UCSD-AML1 (cell line): ENCODE data around the gene CD40LG.

ENCODE experiments used
- DNase-seq: peaks from one replicate; lab custom pipeline; 2025; ENCODE audit not compliant: unreplicated experiment; lab: John Stamatoyannopoulos, UW

The CD40LG gene

DNA sequence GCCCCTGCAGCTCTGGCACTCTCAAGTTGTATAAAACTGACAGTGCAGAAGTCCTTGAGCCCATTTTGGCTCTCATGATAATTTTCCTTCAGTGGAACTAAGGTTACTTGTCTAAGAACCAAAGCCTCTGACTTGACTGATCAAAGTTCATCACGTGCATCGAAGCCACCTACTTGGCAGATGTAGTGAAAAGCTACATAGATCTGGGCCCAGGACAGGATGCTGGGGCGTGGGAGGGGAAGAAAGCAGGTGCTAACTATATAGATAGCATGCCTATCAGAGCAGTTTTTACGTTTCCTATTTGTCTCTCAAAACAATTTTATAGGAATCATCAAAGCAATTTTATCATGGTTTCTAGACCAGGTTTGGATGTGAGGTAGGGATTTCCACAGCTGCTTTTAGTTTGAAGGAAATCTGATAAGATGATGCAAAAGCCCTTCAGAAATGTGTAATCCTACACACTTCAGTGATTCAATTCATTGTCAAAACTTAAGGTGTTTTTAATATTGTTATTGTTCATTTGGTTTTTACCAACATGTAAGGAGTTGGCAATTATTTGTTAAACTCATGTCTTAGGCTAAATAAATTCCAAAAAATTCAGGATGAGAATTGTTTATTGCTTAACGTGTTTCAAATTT lies 1.2 kb upstream of the CD40LG start:
- no peak for DNase-seq

DNA sequence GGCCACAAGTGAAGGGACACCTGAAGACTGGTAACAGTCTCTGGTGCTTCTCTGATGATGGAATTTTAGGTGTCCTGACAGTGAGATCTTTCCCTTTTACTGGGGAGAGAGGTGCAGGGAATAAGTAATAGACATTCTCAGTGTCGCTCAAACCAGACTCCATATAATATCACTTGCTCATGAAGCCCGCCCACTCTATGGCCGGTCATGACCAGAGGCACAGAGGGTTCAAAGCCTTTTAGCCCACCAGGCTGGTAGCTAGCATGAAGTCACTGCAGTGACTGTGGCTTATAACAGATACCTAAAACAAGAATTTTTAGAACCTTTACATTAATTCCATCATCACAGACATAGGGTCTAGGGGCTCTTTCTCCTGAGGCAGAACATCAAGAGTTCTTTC lies 2.9 kb downstream of the CD40LG start:
- DNase-seq, result no peak

DNA sequence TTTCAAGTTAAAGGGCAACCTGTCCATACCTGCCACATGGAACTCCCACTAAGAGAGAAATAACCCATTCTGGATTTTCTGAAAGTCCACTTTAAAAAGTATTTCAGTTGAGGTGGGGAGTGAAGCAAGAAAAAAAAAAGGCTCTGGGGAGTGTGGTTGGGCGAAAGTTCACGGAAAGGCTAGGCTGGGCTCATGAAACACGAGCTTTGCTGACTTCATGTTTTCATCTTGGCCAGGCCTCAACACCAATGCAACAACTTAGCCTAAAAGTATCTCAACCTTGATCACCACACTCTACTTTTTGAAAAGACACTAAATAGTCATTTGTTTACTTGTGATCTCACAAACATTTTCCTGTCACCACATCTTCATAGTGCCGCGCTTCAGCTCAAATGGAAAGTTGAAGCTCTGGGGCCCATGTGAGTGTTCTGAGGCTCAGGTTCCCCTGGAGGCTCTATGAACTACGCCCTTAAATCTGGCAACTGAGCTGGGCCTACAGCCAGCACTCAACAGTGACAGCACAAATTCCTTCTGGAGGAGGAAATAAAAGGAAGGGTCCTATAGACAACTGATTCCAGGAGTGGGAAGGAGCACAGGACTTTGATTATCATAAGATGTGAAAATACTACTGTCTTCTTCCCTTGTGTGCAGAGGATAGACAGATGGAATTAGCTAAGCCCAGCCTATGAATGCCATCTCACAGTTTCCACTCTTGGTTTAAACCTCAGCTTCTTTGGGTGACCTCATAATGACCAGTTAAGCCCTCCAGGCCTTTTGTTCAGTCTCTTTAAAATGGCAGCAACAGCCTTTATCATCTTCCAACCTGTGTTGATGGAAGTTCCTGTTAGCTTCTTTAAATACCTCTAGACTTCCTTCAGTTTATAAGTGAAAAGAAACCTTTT lies 5.1 kb downstream of the CD40LG start:
- DNase-seq, result no peak

DNA sequence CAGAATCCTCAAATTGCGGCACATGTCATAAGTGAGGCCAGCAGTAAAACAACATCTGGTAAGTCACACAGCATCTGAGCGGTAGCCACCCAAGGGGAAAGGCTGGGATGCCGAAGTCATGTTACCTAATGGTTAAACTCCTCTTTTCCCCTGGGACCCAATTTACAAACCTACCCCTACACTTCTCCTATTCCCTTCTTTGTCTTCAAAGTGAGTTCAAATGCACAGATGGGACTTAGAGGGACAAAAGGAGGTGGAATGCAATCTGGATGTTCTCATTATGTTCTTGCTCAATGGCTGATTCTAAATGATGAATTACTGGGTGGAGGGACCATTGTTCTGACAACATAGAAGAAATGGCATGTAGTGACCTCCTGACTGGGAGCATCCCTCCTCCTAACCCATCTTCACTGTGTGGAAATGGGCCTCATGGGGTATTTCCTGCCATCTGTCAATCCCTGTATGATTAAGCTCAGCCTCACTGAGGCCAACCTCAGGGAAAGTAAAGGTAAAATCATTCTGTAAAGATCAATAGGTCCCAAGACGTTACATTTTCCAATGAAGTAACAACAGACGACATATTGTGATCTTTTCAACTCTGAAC lies 8.5 kb downstream of the CD40LG start:
- DNase-seq, result no peak

DNA sequence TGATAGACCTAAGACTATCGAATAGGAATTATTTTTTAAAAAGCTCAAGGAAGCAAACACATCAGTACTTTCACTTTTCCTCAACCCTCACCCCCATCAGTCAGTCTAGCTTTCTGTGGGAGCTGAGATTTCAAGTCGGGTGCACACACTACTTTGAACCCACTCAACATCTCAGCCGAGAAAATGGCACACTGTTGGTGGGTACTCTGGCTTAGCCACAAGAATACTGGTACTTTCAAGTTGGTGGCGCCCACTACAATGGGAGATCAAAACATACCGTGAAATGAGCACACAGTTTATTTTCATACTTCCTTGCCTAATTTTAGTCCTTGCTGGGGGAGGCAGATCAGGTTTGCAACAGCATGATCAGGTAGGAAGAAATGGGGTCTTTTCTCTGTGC lies 10.2 kb downstream of the CD40LG start:
- no peak for DNase-seq

DNA sequence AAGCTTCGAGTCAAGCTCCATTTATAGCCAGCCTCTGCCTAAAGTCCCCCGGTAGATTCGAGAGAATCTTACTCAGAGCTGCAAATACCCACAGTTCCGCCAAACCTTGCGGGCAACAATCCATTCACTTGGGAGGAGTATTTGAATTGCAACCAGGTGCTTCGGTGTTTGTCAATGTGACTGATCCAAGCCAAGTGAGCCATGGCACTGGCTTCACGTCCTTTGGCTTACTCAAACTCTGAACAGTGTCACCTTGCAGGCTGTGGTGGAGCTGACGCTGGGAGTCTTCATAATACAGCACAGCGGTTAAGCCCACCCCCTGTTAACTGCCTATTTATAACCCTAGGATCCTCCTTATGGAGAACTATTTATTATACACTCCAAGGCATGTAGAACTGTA lies 11.2 kb downstream of the CD40LG start:
- DNase-seq, result no peak

DNA sequence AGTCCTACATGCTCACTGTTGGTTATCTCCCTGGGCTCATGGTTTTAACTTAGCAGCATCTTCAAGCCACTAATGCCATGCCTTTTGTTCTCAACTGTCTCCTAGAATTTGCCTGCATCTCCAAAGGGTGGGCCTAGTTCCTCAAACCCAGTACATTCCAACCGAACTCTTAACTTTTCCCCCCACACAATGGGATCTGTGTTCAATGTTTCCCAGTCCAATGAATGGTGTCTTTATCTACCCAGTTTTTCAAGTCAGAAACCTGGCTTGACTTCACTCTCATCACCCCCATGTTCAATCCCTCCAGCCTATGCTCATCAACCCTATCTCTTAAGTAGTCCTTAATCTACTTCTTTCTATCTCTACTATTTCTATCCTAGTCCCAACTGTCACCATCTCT lies 12.9 kb downstream of the CD40LG start:
- no peak for DNase-seq

DNA sequence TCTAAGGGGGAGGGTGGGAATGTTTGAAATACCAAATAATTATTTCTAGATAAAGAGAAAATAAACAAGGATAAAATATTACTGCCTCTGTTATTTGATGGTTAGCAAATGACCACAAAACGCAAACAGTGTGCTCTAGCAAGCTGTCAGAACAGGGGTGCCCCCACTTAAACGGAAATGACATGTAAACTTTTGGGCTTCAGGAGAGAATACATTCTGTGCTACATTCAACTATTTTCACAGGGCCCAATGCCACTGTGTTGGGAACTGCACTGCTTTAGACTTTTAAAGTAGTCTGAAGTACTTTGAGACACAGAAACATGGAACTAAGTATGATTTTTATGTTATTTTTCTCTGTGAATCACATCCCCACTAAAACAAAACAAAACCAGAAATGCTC lies 14.1 kb downstream of the CD40LG start:
- DNase-seq, result no peak

DNA sequence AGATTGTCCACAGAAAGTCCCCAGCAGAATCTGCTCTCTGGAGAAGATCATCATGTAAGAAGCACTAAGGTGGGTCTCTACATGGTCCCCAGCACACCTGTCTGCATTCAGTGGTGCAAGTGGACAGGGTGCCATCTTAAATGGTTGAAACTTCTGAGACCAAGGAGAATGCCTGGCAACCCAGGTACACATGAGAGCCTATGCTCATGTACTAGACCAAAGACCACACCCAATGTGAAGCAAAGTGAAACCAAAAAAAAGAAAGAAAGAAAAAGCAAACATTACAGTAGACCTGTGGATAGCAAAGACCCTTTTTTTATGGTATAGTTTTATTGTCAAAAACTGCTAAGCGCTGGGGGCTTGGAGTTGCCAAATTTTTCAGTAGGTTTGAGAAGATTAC lies 15.0 kb downstream of the CD40LG start:
- DNase-seq, result no peak

DNA sequence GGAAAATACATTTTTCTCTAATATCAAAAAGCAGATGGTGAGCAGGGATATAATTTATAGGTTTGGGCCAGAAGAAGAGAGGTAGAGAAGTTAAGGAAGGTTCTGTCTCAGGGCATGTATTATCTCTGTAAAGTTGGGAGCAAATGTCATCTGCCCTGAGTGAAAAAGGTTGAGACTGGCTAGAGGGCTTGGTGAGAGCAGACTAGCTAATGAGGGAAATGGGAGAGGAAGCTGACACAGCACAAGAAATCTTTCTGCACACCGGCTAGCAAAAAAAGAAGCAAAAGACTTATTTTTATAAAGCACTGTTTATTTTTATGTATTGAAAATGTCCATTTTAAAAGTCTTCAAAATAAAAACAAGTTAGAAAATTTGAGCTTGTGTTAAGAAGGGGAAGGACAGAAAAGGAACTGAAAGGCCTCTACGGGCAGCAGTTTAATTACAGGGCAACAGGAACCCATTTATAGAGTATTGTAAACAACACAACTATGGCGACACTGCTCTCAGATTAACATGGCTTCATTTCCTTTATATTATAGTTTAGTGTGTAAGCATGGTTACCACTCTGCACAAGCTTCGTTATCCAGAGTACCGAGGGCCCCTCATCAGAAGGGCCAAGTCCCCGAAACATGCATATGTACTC lies 17.4 kb downstream of the CD40LG start:
- no peak for DNase-seq

DNA sequence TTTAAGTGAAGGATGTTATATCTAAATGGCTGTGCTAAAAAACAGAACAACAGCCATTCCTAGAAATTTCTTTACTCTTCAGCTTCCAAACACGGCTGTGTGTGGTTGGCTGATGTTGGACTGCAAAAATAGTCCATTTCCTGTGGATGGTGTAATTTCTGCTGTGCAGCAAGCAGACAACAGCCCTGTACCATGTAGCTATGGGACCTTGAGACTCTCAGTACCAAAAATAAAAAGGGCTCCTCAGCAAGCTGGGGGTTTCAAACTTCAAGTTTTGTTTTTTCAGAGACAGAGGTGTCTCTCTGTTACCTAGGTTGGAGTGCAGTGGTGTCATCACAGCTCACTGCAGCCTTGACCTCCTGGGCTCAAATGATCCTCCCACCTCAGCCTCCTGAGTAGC lies 18.1 kb downstream of the CD40LG start:
- DNase-seq, result no peak

DNA sequence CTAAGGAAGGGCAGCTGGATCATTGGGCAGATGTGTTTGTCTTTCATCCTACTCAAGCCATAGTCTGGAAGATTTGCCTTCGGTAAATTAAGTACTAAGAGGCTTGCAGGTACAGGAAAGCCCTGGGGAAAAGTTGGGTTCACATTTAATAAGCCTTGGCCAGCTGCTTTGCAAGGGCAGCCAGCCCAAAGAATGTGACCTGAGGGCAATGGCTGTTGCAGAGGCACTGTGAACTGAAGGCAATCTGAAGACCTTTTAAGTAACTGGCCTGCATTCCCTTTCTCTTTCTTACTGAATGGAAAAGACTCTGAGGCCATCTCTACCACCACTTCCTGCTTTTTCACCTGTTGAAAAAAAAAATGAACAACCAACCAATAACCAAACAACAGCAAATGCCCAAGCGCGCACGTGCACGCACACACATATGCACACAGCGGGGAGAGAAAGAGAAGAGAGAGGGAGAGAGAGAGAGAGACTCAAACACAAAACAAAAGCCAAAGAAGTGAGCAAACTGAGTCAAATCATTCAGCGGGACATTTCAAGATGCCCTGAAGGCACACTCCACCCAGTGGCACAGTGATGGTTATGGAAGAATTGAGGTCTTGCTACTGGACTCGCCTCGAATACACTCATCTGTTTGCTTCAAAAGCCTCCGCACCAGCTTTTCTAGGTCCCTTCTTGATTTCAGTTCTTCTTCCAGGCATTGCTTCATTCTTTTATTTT lies 19.6 kb downstream of the CD40LG start:
- no peak for DNase-seq

DNA sequence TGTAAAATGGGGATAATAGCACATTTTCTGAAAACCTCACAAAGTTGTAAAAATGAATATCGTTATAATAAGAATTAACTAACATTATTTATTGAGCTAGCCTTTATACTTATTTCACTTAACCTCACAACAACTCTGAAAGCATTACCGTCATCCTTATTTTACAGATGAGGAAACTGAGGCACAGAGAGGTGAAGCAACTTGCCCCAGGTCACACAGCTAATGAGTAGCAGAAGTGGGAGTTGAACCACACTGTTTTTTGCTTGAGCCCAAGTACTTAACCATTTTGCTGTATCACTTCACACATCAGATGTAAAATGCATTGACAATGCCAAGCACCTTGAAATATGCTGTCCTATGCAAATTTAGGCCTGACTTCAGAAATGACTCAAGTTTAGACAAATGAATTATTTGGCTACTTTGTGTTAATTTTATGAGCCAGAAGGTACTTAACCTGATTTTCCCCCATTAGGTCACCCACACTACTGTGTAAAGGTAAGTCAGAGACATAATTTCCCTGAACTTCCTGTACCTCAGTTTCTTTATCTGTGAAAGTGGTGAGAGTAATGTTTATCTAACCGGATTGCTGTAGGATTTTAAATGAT lies 23.1 kb downstream of the CD40LG start:
- DNase-seq, result no peak

DNA sequence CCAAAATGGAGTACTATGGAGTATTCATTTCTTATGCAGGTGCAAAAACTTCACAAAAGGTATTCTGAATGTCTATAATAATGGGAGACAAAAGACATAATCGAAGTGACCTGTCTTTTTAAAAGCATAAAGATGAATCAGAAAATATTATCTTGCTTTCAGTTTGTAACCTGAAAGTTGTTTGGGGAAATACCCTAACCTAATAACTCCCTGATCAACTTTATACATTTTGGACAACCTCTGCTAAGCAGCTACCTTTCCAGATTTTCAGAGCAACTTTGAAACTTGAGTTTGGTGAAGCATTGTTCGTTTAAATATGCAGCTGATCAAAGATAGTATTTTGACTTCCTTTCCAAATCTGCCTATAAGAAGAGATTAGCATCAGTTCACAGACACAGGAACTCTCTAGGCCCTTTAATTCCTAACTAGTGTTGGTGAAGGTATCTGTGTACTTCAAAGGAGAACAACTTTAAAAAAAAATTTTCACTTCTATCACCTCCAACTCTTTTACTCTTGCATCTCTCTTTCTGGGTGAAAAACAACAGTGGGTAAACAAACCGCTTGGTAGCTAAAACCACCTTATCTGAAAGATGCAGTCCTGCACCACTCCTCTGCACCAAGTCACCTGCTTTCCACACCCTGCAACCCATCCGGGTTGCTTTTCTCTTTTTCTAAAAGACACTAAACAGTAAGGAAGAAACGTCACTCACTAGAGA lies 26.5 kb downstream of the CD40LG start:
- DNase-seq, result no peak

DNA sequence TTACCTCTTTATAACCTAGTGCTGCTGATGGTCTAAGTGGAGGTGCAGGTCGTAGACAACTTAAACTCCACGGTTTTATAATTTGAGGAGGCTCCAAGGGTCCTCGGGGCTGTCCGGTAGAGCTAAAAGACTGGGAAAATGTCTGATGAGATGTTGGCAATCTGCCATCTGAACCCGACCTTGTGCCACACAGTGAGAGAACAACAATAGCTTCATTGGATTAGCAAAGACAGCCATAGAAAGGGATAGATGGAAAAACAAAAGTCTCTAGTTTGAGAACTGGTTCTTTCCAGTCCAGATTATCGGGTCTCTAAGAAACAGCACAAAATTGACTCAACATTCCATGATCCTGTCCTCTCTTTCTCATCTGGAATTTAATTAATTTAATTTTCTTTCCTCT lies 31.6 kb downstream of the CD40LG start:
- DNase-seq, result no peak

DNA sequence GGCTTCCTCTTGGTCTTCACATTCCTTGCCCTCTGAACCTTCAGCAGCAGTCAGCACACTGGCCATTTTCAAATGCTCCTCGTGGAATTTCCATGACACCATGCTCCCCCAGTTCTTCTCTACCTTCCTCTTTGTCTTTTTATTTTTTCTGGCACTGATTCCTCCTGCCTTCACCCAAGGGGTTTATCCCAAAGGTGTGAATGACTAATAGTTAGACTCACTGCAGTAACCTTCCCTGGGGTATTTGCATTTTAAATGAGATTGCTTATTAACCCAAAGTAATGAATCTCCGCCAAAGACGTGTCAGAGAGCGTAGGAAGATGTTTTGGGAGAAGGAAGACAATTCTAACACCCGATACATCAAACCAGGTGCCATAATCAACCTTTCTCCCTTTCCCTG lies 36.2 kb downstream of the CD40LG start:
- DNase-seq, result no peak

DNA sequence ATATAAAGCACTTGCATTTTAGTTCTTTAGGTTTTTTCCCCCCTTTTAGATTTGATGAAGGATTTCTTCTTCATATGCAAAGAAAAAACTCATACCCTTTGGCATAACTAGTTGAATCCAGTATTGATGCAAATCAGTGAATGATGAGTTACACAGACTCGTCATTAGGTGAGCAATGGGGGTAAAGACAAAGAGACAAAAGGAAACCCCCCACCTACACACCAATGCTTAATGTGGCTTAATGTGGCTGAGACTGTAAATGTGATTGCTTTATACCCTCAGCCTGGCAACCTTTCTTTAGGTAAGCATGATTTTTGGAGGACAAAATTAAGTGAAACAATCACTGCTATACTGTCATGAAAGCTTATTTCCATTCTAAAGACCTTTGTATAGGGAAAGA lies 39.5 kb downstream of the CD40LG start:
- no peak for DNase-seq

DNA sequence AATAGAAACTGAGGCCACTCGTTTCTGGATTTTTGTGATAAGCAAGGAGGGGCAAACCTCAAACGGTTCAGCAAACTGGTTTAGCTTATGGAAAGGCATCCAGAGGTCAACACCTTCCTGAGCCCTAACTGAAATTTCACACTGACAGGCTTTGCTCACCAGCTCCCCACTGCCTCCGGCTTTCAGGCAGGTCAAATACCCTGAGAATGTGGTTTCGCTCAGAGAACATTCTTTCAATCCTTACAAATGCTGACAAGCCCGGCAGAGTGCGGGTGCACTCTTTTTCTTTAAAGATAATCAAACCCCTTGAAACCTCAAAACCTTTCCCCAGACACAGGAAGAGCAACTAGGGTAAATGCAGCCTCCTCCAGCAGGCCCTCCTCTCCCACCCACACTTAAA lies 41.5 kb downstream of the CD40LG start:
- DNase-seq, result no peak

DNA sequence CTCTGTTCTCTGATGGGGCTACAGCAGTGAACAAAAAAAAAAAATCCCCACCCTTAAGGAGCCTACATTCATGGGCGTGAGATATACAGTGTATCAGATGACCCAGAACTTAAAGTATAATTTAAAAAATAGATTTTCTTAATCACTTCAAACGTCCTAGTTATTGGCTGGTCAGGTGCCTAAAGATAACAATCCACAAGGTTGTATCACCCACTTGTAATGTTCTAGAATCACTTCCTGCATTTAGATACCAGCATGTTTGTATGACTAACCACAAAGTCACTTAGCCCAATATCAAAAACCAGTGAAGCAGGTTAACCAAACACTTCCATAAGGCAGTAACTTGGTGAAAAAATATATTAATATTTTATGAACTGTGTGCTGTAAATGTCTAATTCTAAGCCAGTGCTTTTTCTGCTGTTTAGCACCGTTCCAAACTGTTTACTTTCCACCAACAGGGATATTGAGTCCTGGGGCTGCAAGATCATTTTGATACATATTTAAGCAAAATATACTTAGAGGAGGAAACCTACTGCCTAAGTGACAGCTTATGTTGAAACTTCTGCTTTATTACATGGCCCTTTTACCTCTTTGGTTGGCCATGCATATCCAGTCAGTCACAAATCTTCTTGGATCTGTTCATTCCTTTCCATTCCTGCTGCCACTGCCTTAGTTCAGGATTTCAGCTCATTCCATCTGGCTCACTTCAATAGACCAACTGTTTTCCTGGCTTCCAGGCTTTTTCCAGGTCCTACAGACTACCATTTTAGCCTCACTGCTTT lies 43.3 kb downstream of the CD40LG start:
- no peak for DNase-seq
